NT2/D1 (cell line): ENCODE results near the gene PYROXD2.

Experiments used
- DNase-seq: peaks from one replicate; pipeline ENCODE4 v3.0.0-alpha.2; 2011; ENCODE audit warnings: low read depth, low spot score
- H3K27me3 ChIP-seq: 2 replicates; pipeline ENCODE4 v1.6.0; 2011; ENCODE audit warnings: mild to moderate bottlenecking; ENCODE audit not compliant: insufficient read length, insufficient read depth
- H3K36me3 ChIP-seq: 2 replicates; pipeline ENCODE4 v1.6.1; 2011; ENCODE audit warnings: mild to moderate bottlenecking, low read length, mixed read lengths; ENCODE audit not compliant: insufficient read depth, insufficient read length
- H3K4me1 ChIP-seq: 2 replicates; pipeline ENCODE4 v1.5.1; 2011; ENCODE audit not compliant: insufficient read depth, insufficient read length
- H3K4me3 ChIP-seq: 2 replicates; pipeline ENCODE4 v1.5.1; 2011; ENCODE audit warnings: low read depth; ENCODE audit not compliant: insufficient read length
- H3K9ac ChIP-seq: 2 replicates; pipeline ENCODE4 v1.6.0; 2011; ENCODE audit warnings: low read depth; ENCODE audit not compliant: insufficient read length
- H3K9me3 ChIP-seq: 2 replicates; pipeline ENCODE4 v1.5.1; 2011; ENCODE audit warnings: mild to moderate bottlenecking, low read length; ENCODE audit not compliant: insufficient read depth
- SUZ12 ChIP-seq: IDR thresholded peaks from 2 replicates; pipeline ENCODE4 v1.6.1; 2011; ENCODE audit not compliant: insufficient read length, insufficient read depth; ENCODE audit errors: extremely low read depth
- YY1 ChIP-seq: IDR thresholded peaks from 2 replicates; pipeline ENCODE4 v1.6.1; 2011; ENCODE audit not compliant: insufficient read length, insufficient read depth
- ZNF274 ChIP-seq: IDR thresholded peaks from 2 replicates; pipeline ENCODE4 v1.6.1; 2011; ENCODE audit warnings: mild to moderate bottlenecking, low read depth, low read length

The PYROXD2 gene

GRCh38 chr10:98446151-98446660 lies 31.2 kb upstream of the PYROXD2 start:
- Histone ChIP-seq H3K4me3 (peak overlapping the region; percentile 69), H3K36me3 (peaks cover 41% of the 10 kb centered on the region), H3K9me3 (0 out of 2 replicates have a peak, but pooled peaks cover under 1% of the 10 kb centered on the region), H3K9ac (peak overlapping the region; percentile 86), H3K27me3 (no peaks in the 10 kb centered on the region), H3K4me1 (no peaks in the 10 kb centered on the region)
- TF ChIP-seq ZNF274 (no peak), YY1 (no peak), SUZ12 (no peak)
- DNase-seq, result no peak

- H3K36me3 ChIP-seq, result peaks cover 49% of the 10 kb centered on the region
Measured at GRCh38 chr10:98445200-98445812, 30.3 kb upstream of the PYROXD2 start.

GRCh38 chr10:98444314-98445006 lies 29.5 kb upstream of the PYROXD2 start:
- H3K4me1 ChIP-seq, result no peaks in the 10 kb centered on the region
- no peak for DNase-seq
- H3K36me3 ChIP-seq, result peaks cover 50% of the 10 kb centered on the region

More at GRCh38 chr10:98445200-98445812, 30.3 kb upstream of the PYROXD2 start:
- DNase-seq, result no peak
- Histone ChIP-seq H3K4me1 (no peaks in the 10 kb centered on the region), H3K9ac (peak overlapping the region; percentile 86), H3K27me3 (no peaks in the 10 kb centered on the region), H3K9me3 (peaks cover 9% of the 10 kb centered on the region), H3K4me3 (no peak overlapping the region)
- TF ChIP-seq YY1 (no peak), ZNF274 (no peak), SUZ12 (no peak)

GRCh38 chr10:98438715-98439114 lies 23.7 kb upstream of the PYROXD2 start:
- TF ChIP-seq YY1 (no peak), SUZ12 (no peak), ZNF274 (no peak)
- H3K4me3 ChIP-seq, result no peak overlapping the region

More at GRCh38 chr10:98444314-98445006, 29.5 kb upstream of the PYROXD2 start:
- Histone ChIP-seq H3K9me3 (peaks cover 18% of the 10 kb centered on the region), H3K9ac (no peak overlapping the region), H3K4me3 (no peak overlapping the region), H3K27me3 (no peaks in the 10 kb centered on the region)
- TF ChIP-seq SUZ12 (no peak), YY1 (no peak), ZNF274 (no peak)

GRCh38 chr10:98436704-98437103 lies 21.7 kb upstream of the PYROXD2 start:
- DNase-seq, result no peak
- Histone ChIP-seq H3K9ac (no peak overlapping the region), H3K4me1 (no peaks in the 10 kb centered on the region), H3K4me3 (no peak overlapping the region), H3K27me3 (no peaks in the 10 kb centered on the region), H3K36me3 (peaks cover 29% of the 10 kb centered on the region), H3K9me3 (peaks cover 39% of the 10 kb centered on the region)
- TF ChIP-seq ZNF274, result no peak
- TF ChIP-seq SUZ12, result no peak
- no peak for TF ChIP-seq YY1

More at GRCh38 chr10:98438715-98439114, 23.7 kb upstream of the PYROXD2 start:
- DNase-seq, result no peak
- peaks cover 44% of the 10 kb centered on the region for H3K36me3 ChIP-seq
- no peak overlapping the region for H3K9ac ChIP-seq
- no peaks in the 10 kb centered on the region for H3K27me3 ChIP-seq
- H3K4me1 ChIP-seq, result no peaks in the 10 kb centered on the region
- peaks cover 28% of the 10 kb centered on the region for H3K9me3 ChIP-seq

- H3K4me1 ChIP-seq, result no peaks in the 10 kb centered on the region
- H3K36me3 ChIP-seq, result peaks cover 35% of the 10 kb centered on the region
Measured at GRCh38 chr10:98435178-98435577, 20.2 kb upstream of the PYROXD2 start.

More at GRCh38 chr10:98435178-98435577, 20.2 kb upstream of the PYROXD2 start:
- TF ChIP-seq SUZ12 (no peak), YY1 (no peak), ZNF274 (no peak)
- Histone ChIP-seq H3K27me3 (no peaks in the 10 kb centered on the region), H3K9ac (no peak overlapping the region), H3K4me3 (no peak overlapping the region), H3K9me3 (peaks cover 28% of the 10 kb centered on the region)
- no peak for DNase-seq
